Mesendoderm (in vitro differentiated cells): ENCODE results near the gene RASSF7.

Source experiments
- DNase-seq: peaks from one replicate; pipeline ENCODE4 v3.0.0; 2013
- H2AK5ac ChIP-seq: 2 replicates; pipeline ENCODE4 v1.6.1; 2013; ENCODE audit warnings: low read length, inconsistent platforms
- H2BK120ac ChIP-seq: 2 replicates; pipeline ENCODE4 v1.6.1; 2013; ENCODE audit warnings: low read depth, mild to moderate bottlenecking, low read length, moderate library complexity, mixed read lengths
- H2BK15ac ChIP-seq: replicated peaks from 2 replicates; pipeline ENCODE4 v1.6.1; 2013; ENCODE audit warnings: low read depth, mild to moderate bottlenecking, moderate library complexity
- H2BK5ac ChIP-seq: 2 replicates; pipeline ENCODE4 v1.6.1; 2013; ENCODE audit warnings: low read length, inconsistent platforms
- H3K18ac ChIP-seq: 2 replicates; pipeline ENCODE4 v1.6.1; 2013; ENCODE audit warnings: mild to moderate bottlenecking, low read length, mixed read lengths
- H3K23ac ChIP-seq: one replicate; pipeline ENCODE4 v1.6.1; 2013; ENCODE audit warnings: low read length
- H3K27ac ChIP-seq: 2 replicates; pipeline ENCODE4 v1.5.1; 2013; ENCODE audit warnings: low read depth, mild to moderate bottlenecking, inconsistent platforms, low read length, moderate library complexity
- H3K27me3 ChIP-seq: 2 replicates; pipeline ENCODE4 v1.6.1; 2013; ENCODE audit warnings: low read length, control low read depth, mild to moderate bottlenecking, inconsistent platforms; ENCODE audit not compliant: insufficient read depth, poor library complexity
- H3K36me3 ChIP-seq: 2 replicates; pipeline ENCODE4 v1.6.1; 2013; ENCODE audit warnings: low read length, inconsistent platforms; ENCODE audit not compliant: control insufficient read depth, insufficient read depth
- H3K4ac ChIP-seq: one replicate; pipeline ENCODE4 v1.6.1; 2013; ENCODE audit warnings: low read depth, mild to moderate bottlenecking, low read length, moderate library complexity
- H3K4me1 ChIP-seq: 2 replicates; pipeline ENCODE4 v1.6.1; 2013; ENCODE audit warnings: low read depth, low read length, inconsistent platforms; ENCODE audit not compliant: control insufficient read depth
- H3K4me2 ChIP-seq: 2 replicates; pipeline ENCODE4 v1.6.1; 2013; ENCODE audit warnings: low read length
- H3K4me3 ChIP-seq: 2 replicates; pipeline ENCODE4 v1.5.1; 2013; ENCODE audit warnings: mild to moderate bottlenecking, low read length
- H3K56ac ChIP-seq: one replicate; pipeline ENCODE4 v1.6.1; 2013; ENCODE audit warnings: low read length
- H3K79me1 ChIP-seq: 2 replicates; pipeline ENCODE4 v1.6.1; 2013; ENCODE audit warnings: low read length, inconsistent platforms
- H3K79me2 ChIP-seq: 2 replicates; pipeline ENCODE4 v1.6.1; 2013; ENCODE audit warnings: mild to moderate bottlenecking, low read length; ENCODE audit not compliant: control insufficient read depth, insufficient read depth
- H3K9ac ChIP-seq: 2 replicates; pipeline ENCODE4 v1.6.1; 2013; ENCODE audit warnings: low read length, inconsistent platforms
- H4K5ac ChIP-seq: one replicate; pipeline ENCODE4 v1.6.1; 2013; ENCODE audit warnings: low read length
- H4K8ac ChIP-seq: one replicate; pipeline ENCODE4 v1.6.1; 2013; ENCODE audit warnings: low read depth, mild to moderate bottlenecking, control low read depth, low read length, moderate library complexity
- WGBS: extraction: QIAGEN DNeasy Blood & Tissue Kit; methylation state at CpG from one replicate; pipeline ENCODE4 v1.1.7; 2013; ENCODE audit warnings: low lambda C conversion rate, missing lambda C conversion rate; ENCODE audit not compliant: insufficient coverage; ENCODE audit errors: extremely low coverage; 5-methylcytosine and 5-hydroxymethylcytosine counted together

Gene RASSF7

DNA sequence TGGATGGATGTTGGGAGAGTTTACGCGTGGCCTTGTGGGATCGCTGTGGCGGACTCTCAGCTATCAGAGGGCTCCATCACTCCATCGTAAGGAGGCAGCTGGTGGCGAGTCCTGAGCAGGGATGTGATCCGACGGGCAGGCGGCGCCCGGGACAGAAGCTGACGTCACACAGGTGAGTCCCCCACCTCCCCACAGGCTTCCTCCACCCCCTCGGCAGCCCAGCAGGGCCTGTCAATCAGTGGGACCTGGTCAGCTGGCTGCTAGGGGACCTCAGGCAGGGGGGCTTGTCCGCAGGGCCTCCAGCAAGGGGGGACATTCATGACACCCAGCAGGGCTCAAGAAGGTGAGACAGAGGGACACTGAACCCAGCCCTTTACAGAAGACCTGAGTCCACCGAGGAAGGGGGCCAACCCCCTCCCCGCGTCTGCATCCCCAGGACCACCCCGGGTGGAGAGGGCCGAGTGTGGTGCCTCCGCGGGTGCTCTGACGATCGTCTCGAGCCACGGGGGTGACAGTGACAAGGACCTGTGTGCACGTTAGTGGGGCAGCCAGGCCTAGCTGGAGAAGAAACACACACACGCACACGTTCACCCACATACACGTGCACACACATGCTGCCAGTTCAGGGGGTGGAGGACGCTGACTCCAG is 32.5 kb upstream of the RASSF7 start:
- WGBS, result no CpG with 5 or more reads among the region's 30 CpGs
- H3K56ac ChIP-seq, result no peak overlapping the region

DNA sequence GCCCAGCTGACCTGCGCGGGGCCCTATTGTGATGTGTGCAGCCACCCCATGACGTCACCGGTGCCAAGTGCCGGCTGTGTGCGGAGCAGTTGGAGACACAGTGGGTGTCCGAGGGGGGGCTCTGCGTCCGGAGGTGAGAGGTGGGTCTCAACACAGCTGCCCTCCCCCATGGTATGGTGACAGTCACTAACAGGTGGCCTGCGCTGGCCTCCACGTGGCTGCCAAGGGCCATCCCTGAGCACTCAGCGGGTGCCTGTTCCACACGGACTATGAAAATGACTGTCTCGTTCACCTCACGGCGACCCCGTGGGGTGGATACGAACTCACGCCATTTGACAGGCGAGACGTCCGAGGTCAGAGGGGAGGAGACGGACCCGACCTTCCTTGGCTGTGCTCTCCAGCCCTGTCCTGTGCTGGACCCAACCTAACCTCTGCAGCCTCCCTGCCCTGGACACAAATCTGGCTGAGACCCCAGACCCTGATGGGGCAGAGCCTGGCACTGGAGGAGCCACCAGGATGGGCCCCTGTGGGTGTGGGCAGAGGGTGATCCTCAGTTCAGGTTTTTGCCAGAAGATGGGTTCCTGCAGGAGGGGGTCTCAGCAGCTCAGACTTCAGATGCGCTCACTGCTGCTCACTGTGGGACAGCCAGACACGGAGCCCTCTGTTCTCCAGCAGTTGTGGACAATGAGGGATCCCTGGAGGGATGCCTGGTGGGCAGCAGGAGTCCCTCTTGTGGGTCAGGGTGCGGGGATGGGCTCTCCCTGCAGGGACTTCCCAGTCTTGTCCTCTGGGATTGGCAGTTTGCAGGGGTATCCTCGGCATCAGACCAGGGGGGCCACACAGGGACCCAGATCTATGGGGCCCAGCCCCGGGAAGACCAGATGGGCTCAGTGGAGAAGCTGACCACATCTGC is 31.7 kb upstream of the RASSF7 start:
- DNase-seq, result no peak
- Histone ChIP-seq H3K4me2 (no peak overlapping the region), H4K5ac (no peak overlapping the region)

More for the DNA sequence above, 32.5 kb upstream of the RASSF7 start:
- H3K27me3 ChIP-seq, result no peaks in the 10 kb centered on the region
- no peak overlapping the region for H2AK5ac ChIP-seq
- H3K79me2 ChIP-seq, result no peaks in the 10 kb centered on the region
- no peaks in the 10 kb centered on the region for H3K36me3 ChIP-seq
- H4K5ac ChIP-seq, result no peak overlapping the region
- H3K79me1 ChIP-seq, result no peaks in the 10 kb centered on the region
- H3K4me3 ChIP-seq, result no peak overlapping the region
- H2BK15ac ChIP-seq, result no peak overlapping the region
- no peak overlapping the region for H3K4me2 ChIP-seq
- H3K27ac ChIP-seq, result no peak overlapping the region
- H4K8ac ChIP-seq, result no peak overlapping the region
- no peak overlapping the region for H3K18ac ChIP-seq
- no peak overlapping the region for H3K4ac ChIP-seq
- H2BK120ac ChIP-seq, result no peak overlapping the region
- no peak overlapping the region for H3K9ac ChIP-seq
- no peak for DNase-seq
- no peak overlapping the region for H2BK5ac ChIP-seq
- H3K4me1 ChIP-seq, result no peaks in the 10 kb centered on the region
- H3K23ac ChIP-seq, result no peak overlapping the region

DNA sequence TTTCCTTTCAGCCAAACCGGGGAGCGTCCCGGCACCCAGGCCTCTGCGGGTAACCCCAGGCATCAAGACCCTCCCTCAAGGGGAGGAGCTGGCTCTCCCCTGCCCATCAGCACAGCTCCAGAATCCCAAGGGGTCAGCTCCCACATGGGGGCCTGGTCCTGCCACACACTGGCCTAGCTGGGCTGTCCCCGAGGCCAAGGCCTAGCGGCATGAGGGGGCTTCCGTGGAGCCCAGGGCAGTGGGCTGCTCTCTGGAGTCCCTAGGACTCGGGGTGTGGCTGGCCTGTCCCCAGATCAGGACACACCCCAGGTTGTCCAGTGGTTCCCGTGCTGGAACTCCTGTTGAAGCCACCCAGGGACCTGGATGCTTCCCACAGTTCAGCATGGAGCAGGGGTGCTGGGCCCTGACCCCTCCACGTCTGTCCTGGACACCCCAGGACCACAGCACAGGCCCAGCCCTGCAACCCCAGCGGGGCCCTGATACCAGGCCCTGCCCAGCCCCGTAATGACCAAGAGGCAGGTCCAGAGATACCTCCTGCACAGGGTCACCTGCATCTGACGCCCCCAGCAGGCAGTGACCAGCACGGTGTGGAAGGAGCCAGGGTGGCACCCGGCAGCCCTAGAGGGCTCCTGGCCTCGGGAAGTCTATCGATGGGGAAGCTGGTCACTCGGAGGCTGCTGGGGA is 30.9 kb upstream of the RASSF7 start:
- Histone ChIP-seq H3K27me3 (no peaks in the 10 kb centered on the region), H4K8ac (no peak overlapping the region), H3K36me3 (no peaks in the 10 kb centered on the region), H3K4ac (no peak overlapping the region), H3K23ac (no peak overlapping the region), H3K4me1 (no peaks in the 10 kb centered on the region), H3K18ac (no peak overlapping the region), H3K56ac (no peak overlapping the region), H3K79me2 (peaks cover 7% of the 10 kb centered on the region), H2BK120ac (no peak overlapping the region), H3K4me3 (no peak overlapping the region), H2AK5ac (no peak overlapping the region), H3K79me1 (peaks cover 12% of the 10 kb centered on the region), H3K4me2 (no peak overlapping the region), H4K5ac (no peak overlapping the region), H3K27ac (no peak overlapping the region), H2BK15ac (no peak overlapping the region), H3K9ac (no peak overlapping the region), H2BK5ac (no peak overlapping the region)
- WGBS, result no CpG with 5 or more reads among the region's 18 CpGs
- DNase-seq, result no peak

More for the DNA sequence above, 31.7 kb upstream of the RASSF7 start:
- H3K79me1 ChIP-seq, result peaks cover 4% of the 10 kb centered on the region
- H3K4ac ChIP-seq, result no peak overlapping the region
- H3K27me3 ChIP-seq, result no peaks in the 10 kb centered on the region
- H2BK15ac ChIP-seq, result no peak overlapping the region
- H3K36me3 ChIP-seq, result no peaks in the 10 kb centered on the region
- no peak overlapping the region for H2BK5ac ChIP-seq
- no peaks in the 10 kb centered on the region for H3K4me1 ChIP-seq
- no peak overlapping the region for H4K8ac ChIP-seq
- peaks cover 2% of the 10 kb centered on the region for H3K79me2 ChIP-seq
- no peak overlapping the region for H2BK120ac ChIP-seq
- H3K9ac ChIP-seq, result no peak overlapping the region
- WGBS, result no CpG with 5 or more reads among the region's 29 CpGs
- H3K27ac ChIP-seq, result no peak overlapping the region
- no peak overlapping the region for H3K18ac ChIP-seq
- H2AK5ac ChIP-seq, result no peak overlapping the region
- no peak overlapping the region for H3K4me3 ChIP-seq
- H3K23ac ChIP-seq, result no peak overlapping the region
- H3K56ac ChIP-seq, result no peak overlapping the region

DNA sequence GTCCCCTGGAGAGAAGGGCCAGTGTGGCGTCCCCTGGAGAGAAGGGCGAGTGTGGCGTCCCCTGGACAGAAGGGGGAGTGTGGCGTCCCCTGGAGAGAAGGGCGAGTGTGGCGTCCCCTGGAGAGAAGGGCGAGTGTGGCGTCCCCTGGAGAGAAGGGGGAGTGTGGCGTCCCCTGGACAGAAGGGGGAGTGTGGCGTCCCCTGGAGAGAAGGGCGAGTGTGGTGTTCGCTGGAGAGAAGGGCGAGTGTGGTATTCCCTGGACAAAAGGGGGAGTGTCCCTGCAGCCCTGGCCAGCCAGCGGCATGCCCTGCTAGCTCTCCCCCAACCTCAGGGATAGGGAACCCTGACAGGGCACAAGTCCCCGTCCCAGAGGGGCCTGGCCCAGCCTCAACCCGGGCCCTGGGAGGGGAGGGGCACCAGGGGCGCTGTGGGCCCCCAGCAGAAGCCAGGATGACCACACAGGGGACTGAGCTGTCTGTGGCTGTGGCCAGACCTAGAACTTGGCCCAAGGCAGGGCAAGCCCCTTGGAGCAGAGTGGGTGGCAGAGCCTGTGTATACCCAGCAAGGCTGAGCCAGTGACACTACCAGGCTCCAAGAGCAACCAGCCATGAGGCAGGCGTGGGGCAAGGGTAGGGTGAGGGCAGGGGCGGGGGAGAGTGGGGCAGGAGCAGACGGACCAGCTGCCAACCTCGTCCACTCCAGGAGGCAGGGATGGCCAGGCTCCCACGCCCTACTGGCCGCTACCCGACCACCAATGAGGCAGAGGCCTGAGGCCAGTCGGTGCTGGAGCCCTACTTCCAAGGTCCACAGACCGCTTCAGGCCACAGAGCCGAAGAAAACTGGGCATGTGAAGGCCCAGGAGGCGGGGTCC is 29.6 kb upstream of the RASSF7 start:
- H3K4me3 ChIP-seq, result no peak overlapping the region
- peaks cover 7% of the 10 kb centered on the region for H3K79me2 ChIP-seq
- H2AK5ac ChIP-seq, result no peak overlapping the region
- no peaks in the 10 kb centered on the region for H3K27me3 ChIP-seq
- no peak overlapping the region for H3K27ac ChIP-seq
- H4K8ac ChIP-seq, result no peak overlapping the region
- no peak overlapping the region for H3K18ac ChIP-seq
- H3K56ac ChIP-seq, result no peak overlapping the region
- no peak overlapping the region for H3K9ac ChIP-seq
- H3K4me2 ChIP-seq, result no peak overlapping the region
- H4K5ac ChIP-seq, result no peak overlapping the region
- peaks cover 12% of the 10 kb centered on the region for H3K79me1 ChIP-seq
- H2BK5ac ChIP-seq, result no peak overlapping the region
- no peak overlapping the region for H3K4ac ChIP-seq
- H3K4me1 ChIP-seq, result peaks cover 1% of the 10 kb centered on the region
- no peak for DNase-seq
- H2BK120ac ChIP-seq, result no peak overlapping the region
- no peak overlapping the region for H2BK15ac ChIP-seq
- WGBS, result no CpG with 5 or more reads among the region's 28 CpGs
- no peak overlapping the region for H3K23ac ChIP-seq
- no peaks in the 10 kb centered on the region for H3K36me3 ChIP-seq

DNA sequence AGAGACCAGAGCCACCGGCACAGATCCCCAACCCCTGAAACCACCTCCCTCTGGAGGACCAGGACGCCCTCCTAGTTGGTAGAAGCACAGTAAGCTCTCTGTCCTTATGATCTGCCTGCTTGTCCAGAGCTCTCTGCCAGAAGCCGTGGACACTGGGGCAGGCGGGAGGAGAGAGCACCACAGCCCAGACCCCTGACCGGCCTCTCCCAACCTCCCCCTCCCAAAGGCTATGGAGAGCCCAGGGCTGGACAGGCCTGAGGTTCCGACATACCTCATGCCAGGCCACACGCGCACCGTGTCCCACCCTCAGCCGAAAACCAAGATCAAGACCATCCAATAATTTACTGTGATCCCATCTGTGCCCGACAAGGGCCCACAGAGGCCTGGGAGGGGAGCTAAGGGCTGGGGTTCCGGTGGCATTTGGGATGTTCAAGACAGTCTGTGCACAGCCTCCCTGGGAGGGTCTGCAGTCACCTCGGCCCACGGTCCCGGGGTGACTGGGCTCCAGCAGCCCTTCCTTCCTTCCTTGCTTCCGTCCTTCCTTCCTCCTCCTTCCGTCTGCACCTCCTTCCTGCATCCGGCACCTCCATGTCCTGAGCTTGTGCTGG is 28.7 kb upstream of the RASSF7 start:
- Histone ChIP-seq H2AK5ac (no peak overlapping the region), H4K5ac (no peak overlapping the region), H3K4me3 (no peak overlapping the region), H3K36me3 (no peaks in the 10 kb centered on the region), H3K23ac (no peak overlapping the region), H2BK15ac (no peak overlapping the region), H3K4me2 (no peak overlapping the region), H2BK5ac (no peak overlapping the region), H4K8ac (no peak overlapping the region), H3K18ac (no peak overlapping the region), H3K27me3 (no peaks in the 10 kb centered on the region), H3K4ac (no peak overlapping the region), H3K27ac (no peak overlapping the region), H3K56ac (no peak overlapping the region), H3K4me1 (peaks cover 1% of the 10 kb centered on the region), H3K79me1 (peaks cover 12% of the 10 kb centered on the region), H3K79me2 (peaks cover 7% of the 10 kb centered on the region), H2BK120ac (no peak overlapping the region), H3K9ac (no peak overlapping the region)
- WGBS, result no CpG with 5 or more reads among the region's 18 CpGs
- DNase-seq, result no peak
